Measurements from ENCODE around the gene RPTOR.
"Not testable (repeated sequence)": the region's sequence is repeated elsewhere in the genome, so short reads cannot be mapped to it uniquely, and the experiment has no call there.

The RPTOR gene

DNA sequence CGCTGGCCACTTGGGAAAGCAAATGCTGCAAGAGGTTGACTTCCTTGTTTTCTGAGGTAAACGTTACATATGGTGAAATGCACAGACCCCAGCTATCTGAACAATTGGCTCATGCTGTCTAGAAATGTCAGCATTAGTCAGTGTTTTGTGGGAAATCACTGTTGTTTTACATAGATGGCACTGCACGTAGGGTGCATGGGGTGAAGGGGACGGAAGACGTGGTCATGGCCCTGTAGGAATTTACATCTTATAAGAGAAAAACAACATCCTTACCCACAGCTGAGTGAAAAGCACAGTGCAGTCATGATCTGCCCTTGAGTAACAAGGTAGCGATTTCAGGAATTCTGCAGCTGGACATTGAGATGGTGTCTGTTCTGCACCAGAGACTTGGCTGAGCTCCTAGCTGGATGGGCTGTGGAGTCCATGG lies 15.2 kb downstream of the RPTOR start:
- Mint-ChIP-seq H3K4me1 (peaks cover 21% of the 10 kb centered on the region), H3K27ac (no peak overlapping the region), H3K27me3 (no peaks in the 10 kb centered on the region), H3K36me3 (peaks cover 35% of the 10 kb centered on the region), H3K9me3 (no peaks in the 10 kb centered on the region), H3K4me3 (no peak overlapping the region)
- no peak for ATAC-seq

DNA sequence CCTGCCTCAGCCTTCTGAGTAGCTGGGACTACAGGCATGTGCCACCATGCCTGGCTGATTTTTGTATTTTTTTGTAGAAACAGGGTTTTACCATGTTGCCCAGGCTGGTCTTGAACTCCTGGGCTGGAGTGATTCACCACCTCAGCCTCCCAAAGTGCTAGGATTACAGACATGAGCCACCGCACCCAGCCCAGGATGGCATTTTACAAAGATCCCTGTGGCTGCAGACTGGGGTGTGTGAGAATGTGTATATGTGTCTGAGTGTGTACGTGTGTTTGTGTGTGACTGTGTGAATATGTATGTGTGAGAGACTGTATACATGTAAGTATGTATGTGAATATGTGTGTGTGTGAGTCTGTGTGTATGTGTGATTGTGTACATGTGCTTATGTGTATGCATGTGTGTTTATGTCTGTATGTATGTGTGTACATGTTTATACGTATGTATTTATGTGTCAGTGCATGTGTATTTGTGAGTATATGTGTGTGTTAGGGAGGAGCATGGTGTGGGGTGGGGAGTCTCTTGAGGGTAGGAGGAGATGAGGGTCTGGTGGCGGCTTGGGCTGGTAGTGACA lies 17.0 kb downstream of the RPTOR start:
- no peak overlapping the region for H3K27ac Mint-ChIP-seq
- H3K27me3 Mint-ChIP-seq = no peaks in the 10 kb centered on the region
- H3K9me3 Mint-ChIP-seq = no peaks in the 10 kb centered on the region
- no peak for ATAC-seq
- peaks cover 28% of the 10 kb centered on the region for H3K4me1 Mint-ChIP-seq
- H3K4me3 Mint-ChIP-seq = no peak overlapping the region
- H3K36me3 Mint-ChIP-seq = peaks cover 21% of the 10 kb centered on the region

DNA sequence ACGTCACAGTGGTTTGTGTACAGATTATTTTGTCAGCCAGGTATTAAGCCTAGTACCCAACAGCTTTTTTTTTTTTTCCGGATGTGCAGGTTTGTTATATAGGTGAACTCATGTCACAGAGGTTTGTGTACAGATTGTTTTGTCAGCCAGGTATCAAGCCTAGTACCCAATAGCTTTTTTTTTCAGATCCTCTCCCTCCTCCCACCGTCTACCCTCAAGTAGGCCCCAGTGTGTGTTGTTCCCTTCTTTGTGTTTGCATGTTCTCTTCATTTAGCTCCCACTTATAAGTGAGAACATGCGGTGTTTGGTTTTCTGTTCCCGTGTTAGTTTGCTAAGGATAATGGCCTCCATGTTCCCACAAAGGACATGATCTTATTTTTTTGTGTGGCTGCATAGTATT lies 19.9 kb downstream of the RPTOR start:
- Mint-ChIP-seq H3K27me3 (no peaks in the 10 kb centered on the region), H3K27ac (peak overlapping the region; percentile 17), H3K9me3 (no peaks in the 10 kb centered on the region), H3K36me3 (peaks cover 18% of the 10 kb centered on the region), H3K4me1 (peaks cover 27% of the 10 kb centered on the region), H3K4me3 (no peak overlapping the region)
- no peak for ATAC-seq

DNA sequence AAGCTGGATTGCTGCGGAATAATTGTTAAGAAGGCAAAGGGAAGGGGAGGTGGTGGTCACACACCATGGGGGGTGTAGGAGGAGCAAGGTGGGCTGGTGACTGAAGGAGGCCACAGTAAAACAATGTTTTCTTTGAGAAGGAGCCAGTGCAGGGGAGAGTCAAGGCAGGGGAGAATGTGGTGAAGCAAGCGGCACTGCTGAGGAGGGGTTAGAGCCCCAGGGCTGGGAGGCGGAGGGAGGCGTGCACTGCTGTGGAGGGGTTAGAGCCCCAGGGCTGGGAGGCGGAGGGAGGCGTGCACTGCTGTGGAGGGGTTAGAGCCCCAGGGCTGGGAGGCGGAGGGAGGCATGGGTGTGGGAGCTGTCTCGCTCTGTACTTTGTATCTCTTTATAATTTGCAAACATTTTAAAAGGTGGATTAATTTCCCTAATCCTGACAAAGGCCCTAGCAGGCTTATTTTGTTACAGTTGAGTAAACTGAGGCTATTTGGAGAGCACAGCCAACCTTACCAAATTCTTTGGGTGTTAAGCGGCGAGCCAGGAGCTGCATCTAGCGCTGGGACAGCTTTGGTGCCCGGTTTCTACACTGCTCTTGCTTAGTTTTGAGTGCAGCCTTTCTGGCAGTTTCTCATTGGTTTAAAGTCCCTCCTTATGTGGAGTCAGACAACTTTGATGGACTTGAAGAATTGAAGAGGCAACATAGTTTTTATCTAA lies 20.9 kb downstream of the RPTOR start:
- peaks cover 30% of the 10 kb centered on the region for H3K4me1 Mint-ChIP-seq
- peak overlapping the region; percentile 17 for H3K27ac Mint-ChIP-seq
- H3K9me3 Mint-ChIP-seq = no peaks in the 10 kb centered on the region
- no peak for ATAC-seq
- H3K4me3 Mint-ChIP-seq = no peak overlapping the region
- no peaks in the 10 kb centered on the region for H3K27me3 Mint-ChIP-seq
- peaks cover 10% of the 10 kb centered on the region for H3K36me3 Mint-ChIP-seq

DNA sequence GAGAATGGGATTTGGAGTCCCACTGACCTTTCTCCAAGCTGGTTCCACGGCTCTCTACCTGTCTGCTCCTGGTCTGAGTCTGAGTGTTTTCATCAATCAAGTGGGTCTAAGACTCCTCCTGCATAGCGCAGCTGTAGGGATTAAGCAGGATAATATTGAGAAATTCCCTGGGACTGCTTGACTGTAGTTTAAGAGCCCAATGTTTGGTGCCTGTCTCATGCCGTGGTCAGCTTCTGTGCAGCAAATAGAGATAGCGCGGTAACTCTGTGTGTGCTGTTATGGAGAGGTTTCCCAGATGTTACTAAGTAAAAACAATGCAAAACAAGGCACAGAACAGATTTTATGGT lies 21.4 kb downstream of the RPTOR start:
- H3K4me3 Mint-ChIP-seq = no peak overlapping the region
- no peak for ATAC-seq
- H3K36me3 Mint-ChIP-seq = peaks cover 10% of the 10 kb centered on the region
- no peaks in the 10 kb centered on the region for H3K27me3 Mint-ChIP-seq
- H3K27ac Mint-ChIP-seq = no peak overlapping the region
- H3K9me3 Mint-ChIP-seq = no peaks in the 10 kb centered on the region
- H3K4me1 Mint-ChIP-seq = peaks cover 30% of the 10 kb centered on the region

DNA sequence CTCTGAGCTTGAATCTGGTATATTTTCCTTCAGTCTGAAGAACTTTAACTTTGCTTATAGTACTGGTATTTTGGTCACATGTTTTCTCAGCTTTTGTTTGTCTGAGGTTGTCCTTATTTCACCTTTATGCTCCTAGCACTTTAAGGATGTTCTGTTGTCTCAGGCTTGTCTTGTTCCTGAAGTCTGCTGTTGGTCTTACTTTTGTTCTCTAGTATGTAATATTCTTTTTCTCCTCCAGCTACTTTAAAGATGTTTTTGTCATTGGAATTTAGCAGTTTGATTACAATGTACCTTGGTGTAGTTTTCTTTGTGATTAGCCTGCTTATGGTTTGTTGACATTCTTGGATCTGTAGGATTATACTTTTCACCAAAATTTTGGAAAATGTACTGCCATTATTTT lies 23.6 kb downstream of the RPTOR start:
- H3K4me3 Mint-ChIP-seq = no peak overlapping the region
- peaks cover 18% of the 10 kb centered on the region for H3K4me1 Mint-ChIP-seq
- no peaks in the 10 kb centered on the region for H3K27me3 Mint-ChIP-seq
- no peaks in the 10 kb centered on the region for H3K9me3 Mint-ChIP-seq
- no peak for ATAC-seq
- H3K36me3 Mint-ChIP-seq = peaks cover 19% of the 10 kb centered on the region
- H3K27ac Mint-ChIP-seq = no peak overlapping the region

DNA sequence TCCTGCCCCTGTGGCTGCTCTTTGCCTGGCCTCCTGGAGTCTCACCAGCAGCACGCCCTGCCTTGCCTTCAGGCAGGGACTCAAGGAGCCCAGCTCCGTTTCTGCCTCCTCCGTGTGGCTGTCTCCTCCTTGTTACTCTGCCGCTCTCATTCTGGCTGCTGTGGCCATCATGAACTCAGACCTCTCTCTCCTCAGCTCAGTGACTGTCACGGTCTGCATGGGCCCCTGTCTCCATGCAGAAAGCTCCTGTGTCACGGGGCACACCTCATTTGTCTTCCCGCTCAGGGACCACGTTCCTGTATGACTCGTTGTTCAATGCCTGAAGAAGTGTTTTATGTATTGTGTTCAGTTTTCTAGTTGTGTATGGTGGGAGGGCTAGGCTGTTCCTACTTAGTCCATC lies 25.3 kb downstream of the RPTOR start:
- ATAC-seq = no peak
- Mint-ChIP-seq H3K4me1 (peaks cover 17% of the 10 kb centered on the region), H3K27me3 (no peaks in the 10 kb centered on the region), H3K36me3 (peaks cover 19% of the 10 kb centered on the region), H3K9me3 (no peaks in the 10 kb centered on the region), H3K4me3 (no peak overlapping the region), H3K27ac (no peak overlapping the region)

DNA sequence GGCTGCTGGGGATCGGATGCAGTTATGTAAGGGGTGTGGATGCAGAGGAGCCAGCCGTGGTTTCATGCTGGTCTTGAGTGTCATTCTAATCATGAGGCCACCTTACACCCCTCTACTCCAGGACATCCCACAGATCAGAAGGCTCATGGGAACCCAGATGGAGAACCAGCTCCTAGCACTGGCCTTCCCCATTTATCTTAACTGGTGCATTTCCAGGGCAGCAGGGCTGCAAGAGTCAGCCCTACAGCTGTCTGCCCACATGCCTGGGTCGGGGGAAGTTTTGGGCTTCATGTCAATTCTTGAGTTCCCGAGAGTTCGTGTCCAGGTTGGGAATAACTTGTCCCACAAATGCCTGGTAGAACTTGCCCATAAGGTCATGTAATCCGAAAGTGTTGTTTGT lies 29.1 kb downstream of the RPTOR start:
- Mint-ChIP-seq H3K4me3 (no peak overlapping the region), H3K4me1 (peaks cover 25% of the 10 kb centered on the region), H3K27ac (no peak overlapping the region), H3K9me3 (no peaks in the 10 kb centered on the region), H3K36me3 (peaks cover 15% of the 10 kb centered on the region), H3K27me3 (no peaks in the 10 kb centered on the region)
- no peak for ATAC-seq

DNA sequence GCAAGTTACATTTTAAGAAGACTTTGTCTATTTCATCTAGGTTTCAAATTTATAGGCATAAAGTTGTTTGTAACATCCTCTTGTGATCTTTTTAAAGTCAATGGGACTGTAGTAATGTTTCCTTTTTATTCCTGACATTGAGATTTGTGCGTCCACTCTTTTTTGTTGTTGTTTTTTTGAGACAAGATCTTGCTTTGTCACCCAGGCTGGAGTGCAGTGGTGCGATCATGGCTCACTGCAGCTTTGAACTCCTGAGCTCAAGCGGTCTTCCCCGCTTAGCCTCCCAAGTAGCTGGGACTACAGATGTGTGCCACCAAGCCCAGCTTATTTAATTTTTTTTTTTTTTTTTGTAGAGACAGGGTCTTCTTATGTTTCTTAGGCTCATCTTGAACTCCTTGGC lies 29.9 kb downstream of the RPTOR start:
- no peak overlapping the region for H3K4me3 Mint-ChIP-seq
- H3K27me3 Mint-ChIP-seq = no peaks in the 10 kb centered on the region
- no peak overlapping the region for H3K27ac Mint-ChIP-seq
- H3K36me3 Mint-ChIP-seq = peaks cover 9% of the 10 kb centered on the region
- H3K4me1 Mint-ChIP-seq = peaks cover 25% of the 10 kb centered on the region
- H3K9me3 Mint-ChIP-seq = no peaks in the 10 kb centered on the region
- ATAC-seq = no peak

DNA sequence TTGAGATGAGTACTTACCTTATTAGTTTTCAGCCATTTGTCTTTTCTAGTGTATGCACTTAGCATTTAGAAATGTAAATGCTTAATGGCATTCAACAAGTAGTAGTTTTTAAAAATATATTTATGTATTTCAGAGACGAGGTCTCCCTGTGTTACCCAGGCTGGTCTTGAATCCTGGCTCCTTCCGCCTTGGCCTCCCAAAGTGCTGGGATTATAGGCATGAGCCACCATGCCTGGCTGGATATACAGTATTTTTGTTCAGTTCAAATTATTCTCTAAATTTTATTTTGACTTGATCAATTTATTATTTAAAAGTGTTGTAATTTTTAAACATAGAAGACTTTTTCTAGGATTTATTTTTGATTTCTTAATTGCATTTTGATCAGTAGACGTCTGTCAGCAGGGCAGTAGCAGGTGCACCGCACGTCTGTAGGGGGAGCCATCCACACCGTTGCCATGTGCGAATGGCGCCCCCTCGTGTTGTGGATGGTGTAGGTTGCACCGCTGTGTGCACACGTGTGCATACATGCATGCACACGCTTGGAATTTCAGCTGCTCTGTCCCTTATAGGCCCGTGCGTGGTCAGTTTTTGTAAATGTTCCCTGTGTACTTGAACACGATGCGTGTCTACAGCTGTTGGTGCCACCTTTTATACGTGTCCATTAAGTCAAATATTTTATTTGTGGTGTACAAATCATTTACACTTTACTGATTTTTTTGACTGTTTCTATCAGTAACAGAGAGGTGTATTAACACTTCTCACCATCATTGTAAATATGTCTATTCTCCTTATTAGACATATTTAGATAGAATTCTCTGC lies 30.6 kb downstream of the RPTOR start:
- peak; percentile 98 for ATAC-seq
- H3K36me3 Mint-ChIP-seq = peaks cover 9% of the 10 kb centered on the region
- H3K27ac Mint-ChIP-seq = no peak overlapping the region
- H3K27me3 Mint-ChIP-seq = no peaks in the 10 kb centered on the region
- H3K4me3 Mint-ChIP-seq = no peak overlapping the region
- H3K4me1 Mint-ChIP-seq = peaks cover 19% of the 10 kb centered on the region
- no peaks in the 10 kb centered on the region for H3K9me3 Mint-ChIP-seq

DNA sequence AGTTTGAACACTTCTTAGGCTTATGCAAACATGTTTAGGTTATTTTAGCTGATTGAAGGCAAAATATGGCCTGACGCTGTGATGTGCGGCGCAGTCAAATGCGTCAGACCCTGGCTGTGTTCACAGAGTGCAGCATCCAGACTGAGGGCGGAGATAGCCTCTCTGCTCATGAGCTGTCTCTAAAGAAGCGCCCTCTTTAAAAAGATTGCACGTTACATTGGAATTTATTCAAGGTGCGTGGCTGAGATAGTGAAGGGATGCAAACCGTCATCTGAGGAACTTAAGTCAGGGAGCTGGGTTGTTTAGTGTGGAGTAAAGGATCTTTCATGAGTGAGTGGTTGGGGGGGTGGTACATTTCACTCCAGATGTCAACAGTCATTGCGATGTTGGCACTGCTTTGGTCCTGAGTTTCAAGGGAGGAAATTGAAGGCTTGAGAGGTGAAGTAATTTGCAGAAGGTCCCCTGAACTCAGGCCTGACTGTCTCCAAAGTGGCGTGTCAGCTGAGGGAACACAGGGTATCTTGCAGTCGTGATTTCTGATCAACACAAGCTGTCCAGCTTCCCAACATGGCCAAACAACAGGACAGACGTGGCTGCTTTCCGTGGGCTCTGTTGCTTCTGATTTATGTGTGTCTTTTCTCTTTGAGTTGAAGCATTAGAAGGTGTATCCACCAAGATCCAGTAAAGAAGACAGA lies 33.4 kb downstream of the RPTOR start:
- Mint-ChIP-seq H3K27ac (no peak overlapping the region), H3K9me3 (no peaks in the 10 kb centered on the region), H3K4me1 (peaks cover 27% of the 10 kb centered on the region), H3K4me3 (no peak overlapping the region), H3K27me3 (no peaks in the 10 kb centered on the region), H3K36me3 (peaks cover 7% of the 10 kb centered on the region)
- ATAC-seq = no peak

DNA sequence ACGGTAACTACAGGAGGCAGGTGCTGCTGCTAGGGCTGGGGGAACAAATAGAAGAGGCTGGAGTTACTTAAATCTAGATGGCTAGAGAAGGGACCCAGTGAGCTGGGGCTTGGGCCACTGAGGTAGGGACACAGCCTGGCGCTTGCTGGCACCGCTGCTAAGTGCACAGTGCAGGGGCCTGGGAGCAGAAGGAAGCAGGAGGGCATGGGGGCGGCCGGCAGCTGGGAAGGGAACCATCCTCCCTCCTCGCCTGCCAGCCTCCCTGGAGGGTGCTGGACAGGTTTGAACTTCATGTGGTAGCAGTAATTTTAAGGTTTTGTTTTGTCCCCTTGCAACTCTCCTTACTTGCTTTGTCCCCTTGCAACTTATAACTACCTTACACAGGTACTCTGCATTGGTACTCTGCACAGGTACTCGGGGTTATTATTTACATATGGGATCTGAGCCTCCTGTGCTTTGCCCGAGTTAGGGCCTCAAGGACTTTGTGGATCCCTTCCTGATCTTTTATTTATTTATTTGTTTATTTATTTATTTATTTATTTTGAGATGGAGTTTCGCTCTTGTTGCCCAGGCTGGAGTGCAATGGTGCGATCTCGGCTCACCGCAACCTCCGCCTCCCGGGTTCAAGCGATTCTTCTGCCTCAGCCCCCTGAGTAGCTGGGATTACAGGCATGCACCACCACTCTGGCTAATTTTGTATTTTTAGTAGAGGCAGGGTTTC lies 34.2 kb downstream of the RPTOR start:
- not testable (repeated sequence) for H3K27me3 Mint-ChIP-seq, ATAC-seq, H3K9me3 Mint-ChIP-seq, H3K4me3 Mint-ChIP-seq, H3K36me3 Mint-ChIP-seq, H3K27ac Mint-ChIP-seq
- peaks cover 26% of the 10 kb centered on the region for H3K4me1 Mint-ChIP-seq

DNA sequence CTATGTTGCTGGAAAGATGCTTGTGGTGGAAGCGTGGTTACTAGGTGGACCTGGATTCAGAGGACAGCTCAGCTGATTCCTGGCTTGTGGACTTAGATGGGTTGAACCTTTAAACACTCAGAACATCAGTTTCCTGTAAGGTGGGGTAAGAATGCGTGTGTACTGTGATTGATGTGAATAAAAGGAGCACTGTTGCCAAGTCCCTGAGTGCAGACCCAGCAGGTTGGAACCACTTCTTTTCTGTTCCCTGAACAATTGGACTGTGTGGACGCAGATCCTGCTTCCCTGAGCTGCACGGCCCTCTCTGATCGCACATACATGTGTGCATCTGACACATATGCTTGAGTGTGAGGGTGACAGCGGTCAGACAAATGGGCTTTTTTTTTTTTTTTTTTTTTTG lies 37.5 kb downstream of the RPTOR start:
- Mint-ChIP-seq H3K4me1 (peaks cover 40% of the 10 kb centered on the region), H3K4me3 (no peak overlapping the region), H3K36me3 (peaks cover 18% of the 10 kb centered on the region), H3K27ac (no peak overlapping the region), H3K9me3 (no peaks in the 10 kb centered on the region), H3K27me3 (no peaks in the 10 kb centered on the region)
- no peak for ATAC-seq

DNA sequence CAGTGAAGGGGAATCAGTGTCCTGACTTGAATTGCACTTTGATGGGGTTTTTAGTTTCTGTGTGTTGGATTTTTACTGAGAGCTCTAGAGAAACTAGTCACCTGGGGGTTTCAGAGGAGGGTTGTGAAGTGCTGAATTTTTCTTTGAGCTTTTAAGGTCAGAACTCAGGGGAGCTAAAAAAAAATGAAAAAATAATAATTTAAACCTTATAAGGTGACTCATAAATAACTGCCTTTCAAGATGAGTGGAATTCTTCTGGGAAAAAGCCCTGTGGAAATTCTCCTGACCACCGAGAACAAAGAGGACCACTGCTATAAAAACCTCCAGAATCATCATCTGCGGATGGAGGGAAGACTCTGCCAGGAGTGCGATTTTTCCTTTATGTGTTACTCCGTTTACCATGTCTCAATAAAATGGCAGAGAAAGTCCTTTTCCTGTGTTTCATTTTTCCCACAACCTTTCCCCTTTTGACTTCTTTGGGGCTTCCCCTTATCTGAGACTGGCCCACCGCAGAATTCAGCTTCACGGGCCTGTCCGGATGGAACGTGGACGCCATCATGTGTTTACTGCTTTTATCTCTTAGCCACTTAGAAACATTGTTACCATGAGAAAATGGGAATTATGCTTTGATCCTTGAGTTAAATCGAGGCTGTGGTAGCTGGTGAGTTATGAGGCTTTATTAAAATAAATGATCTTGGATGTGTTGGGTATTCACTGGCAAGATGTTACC lies 39.7 kb downstream of the RPTOR start:
- ATAC-seq = no peak
- Mint-ChIP-seq H3K4me3 (no peak overlapping the region), H3K36me3 (peaks cover 18% of the 10 kb centered on the region), H3K27ac (no peak overlapping the region), H3K4me1 (peaks cover 40% of the 10 kb centered on the region), H3K27me3 (no peaks in the 10 kb centered on the region), H3K9me3 (no peaks in the 10 kb centered on the region)

All from stimulated activated memory B cell treated with anti-CD40 and anti-IgM and Interleukin-4, amounts not matched to agents 10 μg/mL and 1 μg/mL and 100 μg/mL, for 72 hours (primary cell).